Measurements from ENCODE around the gene BBLN.
"Not testable (repeated sequence)": the region's sequence is repeated elsewhere in the genome, so short reads cannot be mapped to it uniquely, and the experiment has no call there.

Gene BBLN

GRCh38 chr9:128124873-128125579 lies 35.0 kb upstream of the BBLN start:
- DNase-seq: no peak

- no peak for DNase-seq
These were observed 34.3 kb upstream of the BBLN start for GRCh38 chr9:128125580-128126354.

GRCh38 chr9:128127568-128127989 lies 32.5 kb upstream of the BBLN start, which contains the start of gene PTGES2:
TSS of gene PTGES2 (minus strand) at chr9:128127729. CDS start at chr9:128127717, 12 bp downstream.
- DNase-seq: no peak

DNA sequence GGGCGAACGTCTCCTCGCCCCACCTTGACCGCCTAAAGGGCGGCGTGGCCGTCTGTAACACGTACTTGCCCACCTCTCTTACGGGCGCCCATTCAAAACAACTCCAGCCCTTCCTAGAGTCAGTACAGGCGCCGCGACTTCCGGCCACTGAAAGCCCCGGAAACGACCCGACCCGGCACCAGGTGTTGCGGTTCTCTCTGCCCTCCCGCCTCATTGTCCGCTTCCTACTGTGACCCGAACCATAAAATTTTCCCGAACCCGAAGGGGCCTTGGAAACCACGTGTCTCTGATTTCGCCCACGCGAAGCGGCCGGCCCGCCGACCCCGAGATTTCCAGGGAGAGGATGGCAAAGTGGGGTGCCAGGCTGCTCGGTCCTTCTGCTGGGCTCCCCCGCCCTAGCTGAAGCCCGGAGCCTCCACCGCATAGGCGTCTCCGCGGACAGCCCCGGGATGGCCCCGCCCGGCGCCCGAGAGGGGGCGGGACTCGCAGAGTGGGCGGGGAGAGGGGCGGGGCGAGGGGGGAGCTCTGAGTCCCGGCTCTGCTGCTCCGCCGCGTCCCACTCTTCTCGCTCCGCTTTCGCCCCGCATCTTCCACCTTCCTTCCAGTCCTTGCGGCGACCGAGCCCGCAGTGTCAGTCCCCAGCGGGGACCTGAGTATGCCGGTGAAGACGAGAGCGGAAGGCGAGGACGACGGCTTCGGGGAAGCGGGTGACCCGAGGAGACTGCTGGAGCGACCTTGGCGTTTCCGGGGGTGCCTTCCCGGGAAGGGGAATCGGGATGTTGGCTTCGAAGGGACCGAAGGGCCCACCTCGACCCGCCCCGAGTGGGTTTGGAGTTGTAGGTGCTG lies 31.9 kb upstream of the BBLN start:
- no peak for DNase-seq

DNA sequence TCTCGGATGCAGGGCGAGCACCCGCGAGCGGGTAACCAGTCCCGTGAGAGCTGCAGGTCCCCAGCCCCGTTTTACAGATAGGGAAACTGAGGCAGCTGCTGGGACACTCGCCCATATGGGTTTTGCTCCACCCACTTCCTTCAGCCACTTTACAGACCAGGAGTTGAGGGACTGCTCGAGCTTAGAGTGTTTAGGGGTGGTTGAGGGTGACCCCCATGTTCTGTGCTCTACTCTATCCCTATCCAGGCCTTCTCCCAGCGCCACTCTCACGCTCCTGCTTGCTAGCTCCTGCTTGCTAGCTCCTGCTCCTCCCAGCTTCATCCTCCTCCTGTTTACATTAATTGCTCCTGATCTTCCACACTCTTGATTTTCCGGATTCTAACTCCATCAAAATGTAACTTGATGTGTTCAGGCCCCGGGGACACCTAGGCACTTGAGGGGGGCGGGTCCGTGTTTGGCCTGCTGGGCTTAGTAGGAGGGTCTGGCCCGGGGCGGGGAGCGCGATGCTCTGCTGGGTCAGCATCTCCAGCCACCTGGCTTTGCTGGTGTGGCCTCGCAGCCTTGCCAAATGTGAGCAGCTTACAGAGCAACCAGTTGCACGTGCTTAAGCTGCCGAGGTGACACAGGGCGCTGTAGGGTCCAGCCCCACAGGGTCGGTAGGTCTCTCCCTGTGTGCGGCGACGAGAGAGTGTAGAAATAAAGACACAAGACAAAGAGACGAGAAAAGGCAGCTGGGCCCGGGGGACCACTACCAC lies 31.1 kb upstream of the BBLN start:
- no peak for DNase-seq

DNA sequence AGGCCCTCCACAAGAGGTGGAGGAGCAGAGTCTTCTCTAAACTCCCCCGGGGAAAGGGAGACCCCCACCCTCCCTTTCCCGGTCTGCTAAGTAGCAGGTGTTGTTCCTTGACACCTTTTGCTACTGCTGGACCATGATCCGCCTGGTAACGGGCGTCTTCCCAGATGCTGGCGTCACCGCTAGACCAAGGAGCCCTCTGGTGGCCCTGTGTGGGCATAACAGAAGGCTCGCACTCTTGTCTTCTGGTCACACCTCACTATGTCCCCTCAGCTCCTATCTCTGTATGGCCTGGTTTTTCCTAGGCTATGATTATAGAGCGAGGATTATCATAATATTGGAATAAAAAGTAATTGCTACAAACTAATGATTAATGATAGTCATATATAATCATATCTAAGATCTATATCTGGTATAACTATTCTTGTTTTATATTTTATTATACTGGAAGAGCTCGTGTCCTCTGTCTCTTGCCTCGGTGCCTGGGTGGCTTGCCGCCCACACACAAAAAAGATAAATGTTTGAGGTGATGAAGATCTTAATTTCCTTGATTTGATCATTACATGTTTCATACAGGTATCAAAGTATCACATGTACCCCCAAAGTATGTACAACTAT lies 30.0 kb upstream of the BBLN start:
- DNase-seq: not testable (repeated sequence)

- not testable (repeated sequence) for DNase-seq
These were observed 29.4 kb upstream of the BBLN start for GRCh38 chr9:128130651-128131050.

DNA sequence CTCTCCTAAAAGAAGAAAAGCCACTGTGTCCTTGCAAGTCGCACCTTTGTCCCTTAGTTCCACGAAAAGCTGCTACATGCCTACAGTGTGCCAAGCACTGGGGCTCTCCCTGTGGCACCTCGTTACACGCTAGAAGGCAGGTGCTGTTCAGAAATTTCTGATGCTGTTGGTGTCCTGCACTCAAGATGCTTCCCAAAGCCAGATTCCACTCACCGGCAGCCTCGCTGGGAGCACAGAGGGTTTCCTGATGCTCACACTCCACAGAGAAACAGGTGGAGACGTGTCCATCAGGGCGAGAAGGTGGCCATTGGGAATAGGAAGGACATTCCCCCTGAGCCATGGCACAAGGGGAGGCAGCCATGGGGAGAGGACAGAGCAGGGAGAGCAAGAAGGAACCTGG lies 28.7 kb upstream of the BBLN start:
- not testable (repeated sequence) for DNase-seq

DNA sequence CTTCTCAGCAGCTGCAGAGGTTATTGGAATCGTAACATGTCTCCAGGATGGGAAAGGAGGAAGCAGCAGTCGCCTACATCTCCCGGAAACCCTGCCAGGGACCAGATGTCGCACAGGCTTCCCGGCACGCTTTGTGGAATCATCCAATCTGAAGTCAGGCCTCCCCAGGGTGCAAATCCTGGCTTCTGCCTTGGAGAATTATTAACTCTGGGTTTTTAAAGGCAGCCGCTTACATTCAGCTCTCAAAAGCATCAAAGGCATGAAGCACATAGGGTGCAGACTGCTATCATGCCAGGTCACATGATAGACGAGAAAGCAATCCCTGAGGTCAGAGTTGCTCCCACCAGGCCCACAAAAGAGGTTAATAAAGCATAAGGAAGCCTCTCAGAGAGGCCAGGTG lies 27.9 kb upstream of the BBLN start:
- not testable (repeated sequence) for DNase-seq

DNA sequence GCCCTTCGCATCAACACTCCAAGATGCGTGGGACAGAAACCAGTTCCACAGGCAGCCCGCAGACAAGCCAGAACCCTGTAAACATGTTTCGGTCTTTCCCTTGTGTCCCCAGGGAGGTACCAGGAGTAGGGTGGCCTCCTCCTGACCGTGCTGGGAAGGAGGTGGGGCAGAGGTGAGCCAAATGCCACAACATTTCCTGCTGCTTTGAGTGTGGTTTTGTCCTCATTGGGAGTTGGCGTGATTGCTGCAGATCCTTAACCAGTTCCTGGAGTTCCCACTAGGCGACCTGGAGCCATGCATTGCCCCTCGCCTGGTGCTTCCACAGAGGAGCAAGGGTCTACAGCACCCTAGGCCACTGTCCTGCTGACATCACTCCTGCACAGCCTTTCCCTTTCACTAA lies 24.5 kb upstream of the BBLN start:
- DNase-seq: not testable (repeated sequence)

DNA sequence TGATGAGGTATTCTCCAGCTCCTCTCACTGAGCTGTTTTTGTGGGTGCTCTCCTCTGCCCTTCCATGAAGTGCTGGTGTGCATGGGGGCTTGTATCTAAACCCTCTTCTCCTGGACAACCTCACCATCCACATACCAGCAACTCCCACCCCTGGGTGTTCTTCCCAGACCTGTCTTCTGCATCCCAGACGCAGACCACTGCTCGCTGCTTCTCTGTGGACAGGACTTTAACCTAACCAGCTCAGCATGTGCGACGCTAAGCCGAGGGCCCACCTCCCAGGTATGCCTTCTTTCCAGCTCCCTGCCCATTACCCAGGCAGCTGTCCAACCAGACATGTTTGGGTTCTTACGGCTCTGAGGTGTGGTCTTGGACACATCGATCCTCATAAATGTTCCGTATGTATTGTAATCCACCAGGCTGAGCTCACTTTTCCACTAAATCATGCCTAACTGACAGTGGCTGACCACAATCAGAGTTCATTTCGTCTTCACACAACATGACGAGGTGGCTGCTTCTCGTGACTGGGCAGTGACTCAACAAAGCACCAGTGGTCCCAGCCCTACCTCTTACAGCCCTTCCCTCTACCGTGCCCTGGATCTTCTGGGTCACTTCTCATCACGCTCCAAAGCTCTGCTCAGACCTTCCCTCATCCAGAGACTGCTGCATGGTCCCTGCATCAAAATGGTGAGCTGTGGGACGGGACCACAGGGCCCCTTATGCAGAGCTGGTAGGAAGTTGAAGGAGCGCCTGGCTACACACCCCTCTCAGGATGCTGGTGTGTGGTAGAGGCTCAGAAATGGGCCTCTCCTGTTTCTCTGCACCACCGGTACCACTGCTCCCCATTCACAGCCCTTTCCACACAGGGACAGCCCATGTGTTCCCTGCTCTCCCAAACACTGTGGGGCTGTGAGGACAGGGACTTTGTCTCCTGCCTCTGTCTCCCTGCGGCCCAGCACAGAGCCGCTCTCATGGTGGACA lies 23.0 kb upstream of the BBLN start:
- DNase-seq: no peak

GRCh38 chr9:128138001-128138400 lies 22.1 kb upstream of the BBLN start:
- no peak for DNase-seq

GRCh38 chr9:128139621-128140020 lies 20.4 kb upstream of the BBLN start:
- DNase-seq: no peak

GRCh38 chr9:128141604-128142003 lies 18.5 kb upstream of the BBLN start:
- no peak for DNase-seq

- DNase-seq: no peak
These were observed 18.0 kb upstream of the BBLN start for GRCh38 chr9:128142061-128142460.

GRCh38 chr9:128142596-128142995 lies 17.5 kb upstream of the BBLN start:
- DNase-seq: no peak

DNA sequence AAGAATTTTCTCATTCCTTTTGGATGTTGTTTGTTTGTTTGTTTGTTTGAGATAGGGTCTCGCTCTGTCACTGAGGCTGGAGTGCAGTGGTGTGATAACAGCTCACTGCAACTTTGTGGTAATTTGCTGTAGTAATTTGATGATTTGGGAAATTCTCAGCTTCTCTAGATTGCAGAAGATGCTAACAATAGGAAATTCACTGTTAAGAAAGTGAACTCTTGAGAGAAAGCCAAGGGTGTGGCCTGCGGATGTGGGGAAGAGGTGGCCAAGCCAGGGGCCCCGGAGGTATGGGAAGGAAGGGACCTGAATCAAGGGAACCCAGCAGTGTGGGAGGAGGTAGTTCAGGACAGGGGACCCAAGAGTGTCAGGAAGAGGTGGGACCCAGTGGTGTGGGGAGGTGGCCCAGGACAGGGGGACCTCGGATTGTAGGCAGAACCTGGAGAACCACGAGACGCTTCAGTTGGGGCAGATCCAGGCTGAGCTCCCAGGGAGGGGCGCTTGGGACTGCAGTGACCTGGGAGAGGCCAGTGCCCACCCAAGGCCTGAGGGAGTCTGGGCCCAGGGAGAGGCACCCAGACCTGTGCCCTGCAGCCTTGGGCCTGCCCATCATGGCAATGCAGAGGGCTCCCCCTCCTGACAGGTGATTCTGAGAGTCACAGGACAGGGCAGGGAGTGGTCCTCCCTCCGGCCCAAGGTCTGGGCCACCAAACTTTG lies 16.4 kb upstream of the BBLN start:
- no peak for DNase-seq

DNA sequence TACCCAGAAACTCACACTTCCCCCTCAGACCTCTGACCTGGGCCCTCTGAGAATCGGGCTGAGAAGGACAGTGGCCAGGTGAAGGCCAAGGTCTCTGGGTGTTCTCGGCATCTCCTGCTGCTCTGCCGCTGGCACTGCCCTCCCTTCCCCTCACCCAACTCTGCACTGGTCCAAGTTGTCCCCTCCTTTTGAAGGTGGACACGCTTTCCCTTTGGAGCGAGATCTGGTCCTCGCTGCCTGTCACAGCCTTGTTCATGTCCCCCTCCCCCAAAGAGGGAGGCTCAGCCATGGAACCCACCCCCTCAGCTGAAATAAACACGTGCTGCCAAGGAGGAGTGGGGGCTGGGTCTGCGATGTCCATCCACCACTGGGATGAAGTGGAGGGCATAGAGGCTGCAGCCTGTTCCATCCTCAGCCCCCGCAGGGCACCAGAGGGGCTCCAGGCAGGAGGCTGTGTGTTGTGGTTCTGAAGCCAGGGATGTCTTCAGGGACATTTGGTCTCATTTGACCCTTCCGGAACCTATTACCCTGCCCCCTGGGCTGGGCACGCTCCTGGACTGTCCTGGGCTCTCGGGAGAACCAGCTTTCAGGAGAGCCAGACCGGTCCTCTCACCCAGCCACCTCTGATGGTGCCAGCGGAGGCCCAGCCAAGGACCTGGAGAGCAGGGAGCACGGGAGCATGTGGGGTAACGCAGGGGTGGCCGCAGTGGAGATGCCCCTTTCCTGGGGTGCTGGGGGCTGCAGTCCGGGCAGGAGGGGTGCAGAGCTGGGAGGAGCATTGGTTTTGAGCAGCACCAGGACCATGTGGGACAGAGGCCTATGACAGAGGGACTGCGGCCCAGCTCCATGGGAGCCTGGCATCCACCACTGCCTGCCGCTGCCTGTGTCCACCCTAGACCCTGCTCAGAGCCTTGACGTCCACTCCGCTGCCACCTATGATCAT lies 15.6 kb upstream of the BBLN start:
- DNase-seq: no peak

GRCh38 chr9:128145536-128145935 lies 14.5 kb upstream of the BBLN start:
- no peak for DNase-seq
